ENCODE results near the gene ENKD1. TPM values are rescaled to one million over a fixed set of nuclear protein-coding genes. Genes with fewer than 3 reads are reported as not detected.

Gene ENKD1
- total RNA-seq, 1 experiment from 2014 or later, result 0.47 TPM

GRCh38 chr16:67667817-67668494, 1.4 kb upstream of the ENKD1 start:
- in situ Hi-C loops (cut with HindIII; ENCODE audit: low pct_unique_long_range_greater_than_20kb, low sequenced_read_pairs), result no loop called here
- DNase-seq (ENCODE audit: low read depth), result peak; percentile 27

- in situ Hi-C loops (cut with HindIII; ENCODE audit: low pct_unique_long_range_greater_than_20kb, low sequenced_read_pairs), result no loop called here
Observed at GRCh38 chr16:67667453-67667816, 885 bp upstream of the ENKD1 start.

GRCh38 chr16:67666032-67666551, 458 bp downstream of the ENKD1 start:
- DNase-seq (ENCODE audit: low read depth), result no peak
- in situ Hi-C loops (cut with HindIII; ENCODE audit: low pct_unique_long_range_greater_than_20kb, low sequenced_read_pairs), result no loop called here

More at GRCh38 chr16:67667453-67667816, 885 bp upstream of the ENKD1 start:
- DNase-seq (ENCODE audit: low read depth), result no peak

- in situ Hi-C loops (cut with HindIII; ENCODE audit: low pct_unique_long_range_greater_than_20kb, low sequenced_read_pairs), result no loop called here
Observed at GRCh38 chr16:67665598-67665997, 952 bp downstream of the ENKD1 start.

GRCh38 chr16:67664871-67665270, 1.7 kb downstream of the ENKD1 start:
- in situ Hi-C loops (cut with HindIII; ENCODE audit: low pct_unique_long_range_greater_than_20kb, low sequenced_read_pairs), result no loop called here
- DNase-seq (ENCODE audit: low read depth), result no peak

More at GRCh38 chr16:67665598-67665997, 952 bp downstream of the ENKD1 start:
- DNase-seq (ENCODE audit: low read depth), result no peak

GRCh38 chr16:67664258-67664657, 2.3 kb downstream of the ENKD1 start:
- in situ Hi-C loops (cut with HindIII; ENCODE audit: low pct_unique_long_range_greater_than_20kb, low sequenced_read_pairs), result no loop called here
- no peak for DNase-seq (ENCODE audit: low read depth)

- DNase-seq (ENCODE audit: low read depth), result no peak
- in situ Hi-C loops (cut with HindIII; ENCODE audit: low pct_unique_long_range_greater_than_20kb, low sequenced_read_pairs), result no loop called here
Observed at GRCh38 chr16:67663877-67664222, 2.7 kb downstream of the ENKD1 start.

GRCh38 chr16:67663151-67663876, 3.2 kb downstream of the ENKD1 start:
- in situ Hi-C loops (cut with HindIII; ENCODE audit: low pct_unique_long_range_greater_than_20kb, low sequenced_read_pairs), result no loop called here
- no peak for DNase-seq (ENCODE audit: low read depth)

GRCh38 chr16:67662653-67663010, 3.9 kb downstream of the ENKD1 start:
- in situ Hi-C loops (cut with HindIII; ENCODE audit: low pct_unique_long_range_greater_than_20kb, low sequenced_read_pairs), result no loop called here
- no peak for DNase-seq (ENCODE audit: low read depth)

GRCh38 chr16:67661886-67662652, 4.5 kb downstream of the ENKD1 start:
- no peak for DNase-seq (ENCODE audit: low read depth)
- in situ Hi-C loops (cut with HindIII; ENCODE audit: low pct_unique_long_range_greater_than_20kb, low sequenced_read_pairs), result no loop called here

GRCh38 chr16:67661101-67661761, 5.3 kb downstream of the ENKD1 start:
- no peak for DNase-seq (ENCODE audit: low read depth)
- in situ Hi-C loops (cut with HindIII; ENCODE audit: low pct_unique_long_range_greater_than_20kb, low sequenced_read_pairs), result no loop called here

- peak; percentile 92 for DNase-seq (ENCODE audit: low read depth)
- in situ Hi-C loops (cut with HindIII; ENCODE audit: low pct_unique_long_range_greater_than_20kb, low sequenced_read_pairs), result no loop called here
Observed at GRCh38 chr16:67660564-67661028, 6.0 kb downstream of the ENKD1 start, which contains the start of gene PARD6A. Gene PARD6A, plus strand, starts transcription at chr16:67660960. Its CDS starts 79 bp downstream, at chr16:67661039.

GRCh38 chr16:67659675-67660563, 6.6 kb downstream of the ENKD1 start, which contains the start of gene ACD:
Gene ACD, minus strand, starts transcription at chr16:67660260. Its CDS starts 40 bp downstream, at chr16:67660220.
- in situ Hi-C loops (cut with HindIII; ENCODE audit: low pct_unique_long_range_greater_than_20kb, low sequenced_read_pairs), result no loop called here

GRCh38 chr16:67658849-67659674, 7.5 kb downstream of the ENKD1 start:
- in situ Hi-C loops (cut with HindIII; ENCODE audit: low pct_unique_long_range_greater_than_20kb, low sequenced_read_pairs), result no loop called here
- no peak for DNase-seq (ENCODE audit: low read depth)

More at GRCh38 chr16:67659675-67660563, 6.6 kb downstream of the ENKD1 start, which contains the start of gene ACD:
- DNase-seq (ENCODE audit: low read depth), result peak; percentile 89

GRCh38 chr16:67657751-67658518, 8.6 kb downstream of the ENKD1 start:
- in situ Hi-C loops (cut with HindIII; ENCODE audit: low pct_unique_long_range_greater_than_20kb, low sequenced_read_pairs), result no loop called here

More at GRCh38 chr16:67657751-67658518, 8.6 kb downstream of the ENKD1 start:
- DNase-seq (ENCODE audit: low read depth), result no peak
